Dedifferentiated amniotic fluid mesenchymal stem cell (primary cell): ENCODE data around the gene CAMK1D.

Experiments
- DNase-seq: peaks from one replicate; pipeline ENCODE4 v3.0.0-alpha.2; 2016; ENCODE audit errors: extremely low spot score

The CAMK1D gene

GRCh38 chr10:12755075-12755474 is 405.7 kb downstream of the CAMK1D start:
- no peak for DNase-seq

- no peak for DNase-seq
Measured at GRCh38 chr10:12757351-12757750, 408.0 kb downstream of the CAMK1D start.

GRCh38 chr10:12758271-12758670 is 408.9 kb downstream of the CAMK1D start:
- no peak for DNase-seq

- DNase-seq, result no peak
Measured at GRCh38 chr10:12766223-12766622, 416.9 kb downstream of the CAMK1D start.

GRCh38 chr10:12768156-12769100 is 419.1 kb downstream of the CAMK1D start:
- DNase-seq, result no peak

GRCh38 chr10:12769323-12770044 is 420.1 kb downstream of the CAMK1D start:
- DNase-seq, result no peak

GRCh38 chr10:12771981-12772760 is 422.8 kb downstream of the CAMK1D start:
- DNase-seq, result no peak

GRCh38 chr10:12772797-12773587 is 423.6 kb downstream of the CAMK1D start:
- no peak for DNase-seq

- no peak for DNase-seq
Measured at GRCh38 chr10:12774204-12774894, 425.0 kb downstream of the CAMK1D start.

GRCh38 chr10:12777840-12778585 is 428.7 kb downstream of the CAMK1D start:
- no peak for DNase-seq

GRCh38 chr10:12780634-12781601 is 431.6 kb downstream of the CAMK1D start:
- no peak for DNase-seq

GRCh38 chr10:12781976-12782375 is 432.6 kb downstream of the CAMK1D start:
- DNase-seq, result no peak

- DNase-seq, result no peak
Measured at GRCh38 chr10:12782537-12782936, 433.2 kb downstream of the CAMK1D start.

- no peak for DNase-seq
Measured at GRCh38 chr10:12783293-12783692, 433.9 kb downstream of the CAMK1D start.

GRCh38 chr10:12784646-12785045 is 435.3 kb downstream of the CAMK1D start:
- DNase-seq, result no peak

- no peak for DNase-seq
Measured at GRCh38 chr10:12785415-12785831, 436.1 kb downstream of the CAMK1D start.

GRCh38 chr10:12787297-12787696 is 437.9 kb downstream of the CAMK1D start:
- no peak for DNase-seq

GRCh38 chr10:12788277-12788676 is 438.9 kb downstream of the CAMK1D start:
- DNase-seq, result no peak

- DNase-seq, result no peak
Measured at GRCh38 chr10:12790270-12790669, 440.9 kb downstream of the CAMK1D start.
